ENCODE data around the gene HTRA3.

The HTRA3 gene

GRCh38 chr4:8280158-8280875 lies 10.8 kb downstream of the HTRA3 start:
- no peak for DNase-seq (ENCODE audit: low spot score)

- DNase-seq (ENCODE audit: low spot score): no peak
These were observed 11.4 kb downstream of the HTRA3 start for GRCh38 chr4:8280876-8281440.

- peak; percentile 75 for DNase-seq (ENCODE audit: low spot score)
These were observed 12.1 kb downstream of the HTRA3 start for GRCh38 chr4:8281519-8282133.

- no peak for DNase-seq (ENCODE audit: low spot score)
These were observed 12.6 kb downstream of the HTRA3 start for GRCh38 chr4:8282134-8282641.

GRCh38 chr4:8282742-8283141 lies 13.2 kb downstream of the HTRA3 start:
- DNase-seq (ENCODE audit: low spot score): no peak

- no peak for DNase-seq (ENCODE audit: low spot score)
These were observed 13.6 kb downstream of the HTRA3 start for GRCh38 chr4:8283161-8283560.

- DNase-seq (ENCODE audit: low spot score): no peak
These were observed 14.1 kb downstream of the HTRA3 start for GRCh38 chr4:8283631-8284121.

- no peak for DNase-seq (ENCODE audit: low spot score)
These were observed 14.8 kb downstream of the HTRA3 start for GRCh38 chr4:8284391-8284790.

- DNase-seq (ENCODE audit: low spot score): no peak
These were observed 15.8 kb downstream of the HTRA3 start for GRCh38 chr4:8285143-8285975.

- DNase-seq (ENCODE audit: low spot score): no peak
These were observed 16.6 kb downstream of the HTRA3 start for GRCh38 chr4:8285976-8286718.

GRCh38 chr4:8286719-8287342 lies 17.3 kb downstream of the HTRA3 start:
- no peak for DNase-seq (ENCODE audit: low spot score)

- DNase-seq (ENCODE audit: low spot score): no peak
These were observed 18.1 kb downstream of the HTRA3 start for GRCh38 chr4:8287343-8288280.

GRCh38 chr4:8289151-8289750 lies 19.7 kb downstream of the HTRA3 start:
- no peak for DNase-seq (ENCODE audit: low spot score)

GRCh38 chr4:8289956-8290700 lies 20.6 kb downstream of the HTRA3 start:
- no peak for DNase-seq (ENCODE audit: low spot score)

GRCh38 chr4:8290701-8290970 lies 21.1 kb downstream of the HTRA3 start:
- no peak for DNase-seq (ENCODE audit: low spot score)

GRCh38 chr4:8291036-8291682 lies 21.6 kb downstream of the HTRA3 start:
- DNase-seq (ENCODE audit: low spot score): no peak

GRCh38 chr4:8291701-8292477 lies 22.3 kb downstream of the HTRA3 start:
- DNase-seq (ENCODE audit: low spot score): no peak
